Measurements from ENCODE around the gene SAMD3.
"Not testable (repeated sequence)": the region's sequence is repeated elsewhere in the genome, so short reads cannot be mapped to it uniquely, and the experiment has no call there.

SAMD3 gene, protein sequence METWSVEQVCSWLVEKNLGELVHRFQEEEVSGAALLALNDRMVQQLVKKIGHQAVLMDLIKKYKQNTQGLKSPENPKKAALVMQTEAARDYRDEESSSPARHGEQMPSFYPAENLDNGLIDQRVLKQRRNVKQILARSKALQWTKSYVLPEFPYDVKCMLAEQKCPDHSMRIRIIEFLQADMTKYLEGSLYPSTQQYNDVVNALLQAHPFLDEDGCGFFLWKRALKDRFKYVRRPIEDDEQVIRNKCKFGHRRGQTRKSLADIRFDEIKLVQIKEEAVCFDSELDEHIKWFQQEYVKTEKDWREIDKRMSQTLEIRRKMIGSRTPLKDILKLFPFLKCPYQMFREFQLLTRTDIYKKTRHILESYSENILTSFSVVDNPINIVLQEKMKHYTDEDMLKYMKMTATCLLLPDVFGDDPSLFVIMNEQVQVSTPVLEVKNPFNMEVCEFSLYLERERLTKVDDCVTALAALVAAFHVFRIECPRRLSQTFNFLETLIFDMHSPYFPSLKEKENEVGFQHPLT

DNA sequence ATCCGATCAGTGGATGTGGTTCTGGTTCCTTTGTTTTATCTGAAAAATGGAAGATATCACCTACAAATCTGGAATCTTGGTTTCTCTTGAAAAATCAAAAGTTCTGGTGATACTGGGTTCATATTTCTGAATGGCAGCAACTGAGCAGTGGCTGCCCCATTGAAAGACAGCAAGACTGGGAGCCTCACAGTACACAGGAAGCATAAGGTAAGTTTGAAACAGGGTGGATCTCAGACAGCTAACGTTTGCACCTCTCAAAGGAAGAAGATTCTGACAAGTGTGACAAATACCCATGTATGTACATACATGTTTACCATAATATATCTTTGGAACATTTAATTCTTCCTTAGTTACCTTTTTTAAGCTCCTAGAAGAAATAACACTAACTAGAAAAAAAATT lies at the start of gene SAMD3:
SAMD3 (minus strand) TSS at position 177 of the 400 bp plus-strand sequence. CDS start 7,678 bp downstream, outside the sequence.
- DNase-seq, result no peak

GRCh38 chr6:130269969-130270635 lies 47.4 kb upstream of the SAMD3 start:
- DNase-seq, result no peak

GRCh38 chr6:130265553-130265952 lies 42.8 kb upstream of the SAMD3 start:
- DNase-seq, result not testable (repeated sequence)

DNA sequence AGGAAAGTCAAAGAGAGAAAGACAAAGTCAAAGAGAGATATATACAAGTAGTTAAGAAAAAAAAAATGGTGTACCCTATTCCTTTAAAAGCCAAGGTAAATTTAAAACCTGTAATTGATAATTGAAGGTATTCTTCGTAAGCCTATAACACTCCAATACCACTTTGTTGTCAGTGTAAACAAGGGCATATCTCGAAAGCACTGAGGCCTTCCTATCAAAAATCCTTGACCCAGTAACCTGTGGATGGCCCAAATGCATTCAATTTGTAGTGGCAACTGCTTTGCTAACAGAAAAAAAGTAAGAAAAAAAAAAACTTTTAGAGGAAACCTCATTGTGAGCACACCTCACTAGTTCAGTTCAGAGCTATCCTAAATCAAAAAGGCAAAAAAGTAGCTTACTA lies 39.3 kb upstream of the SAMD3 start:
- DNase-seq, result no peak

GRCh38 chr6:130261558-130261957 lies 38.8 kb upstream of the SAMD3 start:
- not testable (repeated sequence) for DNase-seq

GRCh38 chr6:130260614-130261241 lies 38.0 kb upstream of the SAMD3 start:
- not testable (repeated sequence) for DNase-seq

DNA sequence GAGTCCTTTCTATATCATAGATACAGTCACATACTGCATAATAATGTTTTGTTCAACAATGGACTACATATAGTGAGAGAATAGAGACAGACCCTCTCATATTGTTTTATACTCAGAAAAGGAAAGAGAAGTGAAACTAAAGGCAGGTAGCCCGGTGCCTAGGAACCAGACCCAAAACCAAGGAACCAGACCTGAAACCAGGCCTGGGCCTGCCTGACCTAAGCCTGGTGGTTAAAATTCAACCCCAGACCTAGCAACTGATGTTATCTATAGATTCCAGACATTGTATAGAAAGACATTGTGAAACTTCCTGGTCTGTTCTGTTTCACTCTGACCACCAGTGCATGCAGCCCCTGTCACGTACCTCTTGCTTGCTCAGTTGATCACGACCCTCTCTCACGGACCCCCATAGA lies 37.3 kb upstream of the SAMD3 start:
- not testable (repeated sequence) for DNase-seq

DNA sequence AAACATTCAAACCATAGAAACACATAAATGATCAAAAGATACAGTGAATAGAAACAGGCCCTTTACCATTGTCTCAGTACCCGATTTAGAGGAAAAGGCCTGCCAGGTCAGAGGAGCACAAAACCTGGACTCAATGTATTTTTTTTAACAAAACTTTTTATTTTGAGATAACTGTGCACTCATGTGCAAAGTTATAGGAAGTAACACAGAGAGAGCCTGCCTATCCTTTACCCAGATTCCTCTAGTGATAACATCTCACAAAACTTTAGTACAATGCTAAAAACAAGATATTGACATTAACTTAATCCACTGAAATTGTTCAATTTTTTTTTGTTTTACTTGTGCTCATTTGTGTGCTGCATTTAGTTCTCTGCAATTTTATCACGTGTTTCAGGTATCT lies 36.8 kb upstream of the SAMD3 start:
- no peak for DNase-seq

DNA sequence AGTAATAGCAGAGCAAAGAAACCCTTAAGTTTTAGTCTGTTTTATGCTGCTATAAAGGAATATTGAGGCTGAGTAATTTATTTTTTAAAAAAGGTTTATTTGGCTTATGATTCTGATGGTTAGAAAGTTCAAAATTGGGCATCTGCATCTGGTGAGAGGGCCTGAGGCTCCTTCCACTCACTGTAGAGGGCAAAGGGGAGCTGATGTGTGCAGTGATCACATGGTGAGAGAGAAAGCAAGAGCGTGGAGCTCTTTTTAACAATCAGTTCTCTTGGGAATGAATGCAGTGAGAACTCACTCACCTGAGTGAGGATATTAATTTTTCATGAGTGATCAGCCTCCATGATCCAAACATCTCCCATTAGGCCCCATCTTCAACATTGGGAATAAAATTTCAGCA lies 36.4 kb upstream of the SAMD3 start:
- DNase-seq, result no peak

DNA sequence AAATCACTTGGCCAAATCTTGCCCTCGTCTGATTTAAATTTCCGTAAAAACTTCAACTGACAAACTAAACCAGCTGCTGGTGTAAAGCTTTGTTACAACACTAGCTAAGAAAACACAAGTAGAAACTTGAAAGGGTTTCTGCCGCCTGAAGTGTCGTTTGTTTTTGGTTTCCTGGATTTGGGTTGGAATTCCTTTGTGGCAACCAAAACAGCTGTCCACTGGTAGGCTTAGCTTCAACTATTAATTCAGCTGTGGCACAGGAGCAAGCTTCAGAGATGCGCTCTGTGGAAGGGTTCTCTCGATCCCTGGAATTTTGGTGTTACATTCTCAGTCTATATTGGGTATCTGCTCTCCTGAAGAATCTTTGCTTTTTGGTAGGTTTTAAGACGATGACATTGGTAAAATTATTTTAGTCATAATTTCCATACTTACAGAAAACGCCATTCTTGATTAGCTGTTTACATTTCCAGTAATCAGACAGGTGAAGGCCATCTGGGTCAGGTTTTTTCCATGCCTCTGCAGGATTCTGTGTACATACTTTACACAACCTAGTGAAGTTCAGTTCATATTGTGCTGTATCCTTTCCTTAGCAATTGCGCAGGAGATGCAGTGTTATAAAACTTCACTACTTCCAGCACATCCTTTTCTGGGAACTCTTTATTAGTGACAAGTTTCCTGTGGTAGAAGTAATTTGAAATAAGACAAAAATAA lies 29.9 kb upstream of the SAMD3 start:
- DNase-seq, result no peak

DNA sequence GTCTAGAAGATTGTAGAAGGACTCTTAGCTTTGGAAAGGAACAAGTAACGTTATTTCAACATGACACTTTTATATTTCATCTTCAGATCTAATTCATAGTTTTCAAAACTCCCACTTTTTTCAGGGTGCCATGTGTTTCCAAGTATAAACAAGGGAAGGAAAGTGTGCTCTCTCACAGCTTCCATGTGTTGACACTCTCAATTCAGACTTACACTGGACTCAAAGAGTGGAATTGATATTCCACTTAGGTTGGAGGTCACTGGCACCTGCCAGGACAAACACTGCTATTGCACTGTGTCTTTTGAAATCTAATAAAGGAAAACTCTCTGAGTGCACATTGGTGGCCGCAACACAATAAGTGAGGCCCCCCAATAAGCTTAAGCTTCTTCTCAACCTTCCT lies 22.5 kb upstream of the SAMD3 start:
- DNase-seq, result no peak

- no peak for DNase-seq
Measured at GRCh38 chr6:130244728-130245127, 22.0 kb upstream of the SAMD3 start.

- no peak for DNase-seq
Measured at GRCh38 chr6:130240232-130240631, 17.5 kb upstream of the SAMD3 start.

GRCh38 chr6:130239755-130240154 lies 17.0 kb upstream of the SAMD3 start:
- no peak for DNase-seq

DNA sequence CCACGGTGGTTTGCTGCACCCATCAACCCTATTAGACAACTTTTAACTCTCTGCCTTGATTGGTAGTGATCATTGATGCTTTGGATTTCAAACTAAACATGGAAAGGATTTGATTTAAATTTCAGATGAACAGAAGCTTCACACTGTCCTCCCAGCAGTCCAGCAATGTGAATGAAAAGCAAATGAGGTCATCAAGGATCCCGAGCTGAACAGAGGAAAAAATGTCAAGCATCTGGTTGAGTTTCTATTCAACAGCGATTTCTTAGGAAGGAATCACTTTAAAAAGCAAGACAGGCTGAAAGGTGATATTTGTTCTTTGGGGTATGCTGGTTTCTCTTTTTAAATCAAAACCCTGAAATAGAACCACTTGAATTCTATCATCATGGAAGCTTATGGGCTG lies 10.6 kb upstream of the SAMD3 start:
- DNase-seq, result no peak

DNA sequence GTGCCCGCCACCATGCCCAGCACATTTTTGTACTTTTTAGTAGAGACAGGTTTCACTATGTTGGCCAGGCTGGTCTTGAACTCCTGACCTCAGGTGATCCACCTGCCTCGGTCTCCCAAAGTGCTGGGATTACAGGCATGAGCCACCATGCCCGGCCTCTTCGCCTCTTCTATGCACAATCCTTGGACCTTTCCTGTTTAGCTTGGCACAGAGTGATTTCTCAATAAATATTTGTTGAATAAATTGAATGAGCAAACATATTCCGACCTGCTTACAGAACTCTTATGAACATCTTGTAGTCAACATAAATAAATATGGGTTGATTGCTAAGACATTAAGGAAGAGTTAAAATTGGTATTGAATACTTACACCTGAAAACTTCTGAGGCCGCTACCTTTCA lies 7.8 kb upstream of the SAMD3 start:
- not testable (repeated sequence) for DNase-seq

- no peak for DNase-seq
Measured at GRCh38 chr6:130229645-130230044, 6.9 kb upstream of the SAMD3 start.

- DNase-seq, result no peak
Measured at GRCh38 chr6:130223508-130223907, 757 bp upstream of the SAMD3 start.

DNA sequence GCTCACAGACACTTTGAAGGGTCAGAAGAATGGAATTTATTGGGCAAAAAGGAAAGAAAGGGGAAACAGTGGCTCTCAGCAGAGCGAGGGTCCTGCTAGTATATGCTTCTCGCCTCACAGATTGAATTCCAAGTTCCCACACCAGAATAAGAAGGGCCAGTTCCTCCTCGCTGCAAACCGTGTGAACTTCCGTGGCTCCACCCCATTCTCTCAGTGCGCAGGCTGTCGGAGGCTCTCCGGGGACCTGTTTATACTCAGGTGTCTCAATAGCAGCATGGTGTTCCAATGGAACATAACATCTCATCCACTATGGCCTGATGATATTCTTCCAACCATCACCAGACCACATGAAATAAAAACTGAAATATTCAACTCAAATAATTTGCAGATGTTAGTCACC lies 4.6 kb downstream of the SAMD3 start:
- DNase-seq, result no peak

DNA sequence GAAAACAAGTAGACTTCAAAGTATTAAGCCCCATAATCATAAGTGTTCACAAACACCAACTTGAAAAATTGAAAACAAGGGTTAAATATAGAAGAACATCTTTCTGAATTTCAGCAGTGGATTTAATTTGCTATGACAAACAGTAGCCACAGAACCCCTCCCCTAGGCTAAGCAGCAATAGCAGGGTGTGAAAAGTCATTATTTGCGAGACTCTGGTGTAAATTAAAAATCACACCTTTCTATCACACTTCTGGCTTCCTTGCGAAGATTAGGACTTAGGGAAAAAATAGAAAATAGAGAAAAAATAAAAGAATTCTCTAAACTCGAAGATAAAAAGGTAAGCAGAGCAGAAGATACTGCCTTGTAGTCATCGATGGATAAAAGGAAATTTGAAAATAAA lies 6.1 kb downstream of the SAMD3 start:
- no peak for DNase-seq

GRCh38 chr6:130215526-130215925 lies 7.2 kb downstream of the SAMD3 start:
- DNase-seq, result no peak

- no peak for DNase-seq
Measured at GRCh38 chr6:130212215-130212874, 10.4 kb downstream of the SAMD3 start.
